ENCODE measurements around the gene IQCH.

GRCh38 chr15:67416891-67417290 lies 162.3 kb downstream of the IQCH start:
- TF ChIP-seq REST (IDR thresholded peaks at IDR 0.05; ENCODE audit: insufficient read depth in 1 of 2, low read depth in 2 of 2, low read length in 2 of 2) (no peak), TAF1 (IDR thresholded peaks at IDR 0.05; ENCODE audit: borderline replicate concordance, insufficient read depth, low read length) (no peak), POLR2AphosphoS5 (IDR thresholded peaks at IDR 0.05; ENCODE audit: low read depth, low read length) (no peak)

All from PFSK-1 (cell line).